ENCODE measurements around the gene CLTCL1.

Gene CLTCL1

DNA sequence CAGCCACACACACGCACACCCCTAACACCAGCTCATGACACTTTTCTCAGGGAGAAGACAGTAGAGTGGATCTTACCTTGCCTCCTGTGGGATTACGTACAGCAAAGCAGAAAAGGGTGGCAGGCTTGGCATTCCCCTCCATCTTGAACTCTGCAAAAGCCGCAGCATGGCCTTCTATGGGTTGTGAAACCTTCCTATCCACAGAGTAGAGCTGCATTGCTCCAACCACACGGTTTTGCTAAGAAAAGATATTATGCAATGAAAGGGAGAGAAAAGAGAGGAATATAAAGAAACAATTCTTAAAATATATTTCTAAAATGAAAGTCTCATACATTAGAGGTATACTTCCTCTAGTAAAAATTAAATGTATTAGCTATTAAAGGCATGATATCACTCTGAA is 48.8 kb downstream of the CLTCL1 start:
- DNase-seq, result no peak

GRCh38 chr22:19241593-19241906 is 50.0 kb downstream of the CLTCL1 start:
- no peak for DNase-seq

DNA sequence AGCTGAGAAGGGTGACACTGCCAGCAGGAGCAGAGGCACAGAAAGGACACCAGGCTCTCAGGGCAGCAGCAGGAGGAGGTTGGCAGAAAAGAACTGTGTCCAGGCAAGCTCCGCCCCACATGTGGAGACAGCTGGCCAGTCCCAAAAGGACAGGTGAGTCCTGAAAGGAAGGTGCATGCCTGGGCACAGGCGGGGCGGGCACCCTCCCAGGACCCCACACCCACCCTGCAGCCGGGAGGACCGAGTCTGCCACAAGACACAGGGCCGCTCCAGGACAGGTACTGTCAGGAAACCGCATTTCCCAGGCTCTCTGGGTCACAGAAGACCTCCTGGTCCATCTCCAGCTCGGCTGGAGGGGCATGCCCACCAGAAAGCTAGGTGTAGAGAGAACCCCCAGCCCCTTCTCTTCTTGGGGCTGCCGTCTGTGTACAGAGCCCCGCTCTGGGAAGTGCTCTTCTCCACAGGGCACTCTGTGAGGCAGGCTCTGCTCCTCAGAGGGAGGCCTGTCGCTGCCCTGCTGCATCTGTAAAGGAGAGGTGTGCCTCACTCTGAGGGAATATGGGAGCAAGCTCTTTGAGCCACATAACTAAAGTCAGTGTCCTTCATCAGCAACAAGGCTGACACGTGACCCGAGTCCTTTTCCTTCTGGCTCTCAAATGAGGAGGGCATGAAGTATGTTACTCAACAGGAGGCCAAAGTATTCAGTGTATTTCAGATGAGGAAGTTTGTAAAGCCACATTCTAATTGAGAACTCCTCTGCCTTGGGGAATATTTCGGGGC is 50.5 kb downstream of the CLTCL1 start:
- no peak for DNase-seq

DNA sequence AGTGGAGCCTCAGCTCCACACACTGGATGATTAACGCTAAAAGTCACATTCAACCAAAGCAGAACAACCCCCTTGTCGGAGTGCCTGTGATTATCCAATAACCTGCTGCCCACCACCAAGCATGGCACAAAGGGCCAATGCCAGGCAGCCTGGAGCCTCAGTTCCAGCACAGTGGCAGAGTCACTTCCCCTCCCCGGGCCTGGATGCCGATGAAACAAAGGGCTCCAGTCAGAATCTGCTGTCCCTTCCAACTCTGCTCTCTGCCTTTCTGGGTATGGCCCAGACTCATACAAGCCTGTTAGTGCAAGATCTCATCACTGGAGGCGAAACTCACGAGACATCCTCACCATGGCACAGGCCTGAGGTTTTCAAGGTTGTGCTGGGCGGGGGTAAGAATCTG is 52.1 kb downstream of the CLTCL1 start:
- DNase-seq, result no peak

GRCh38 chr22:19238900-19239299 is 52.6 kb downstream of the CLTCL1 start:
- DNase-seq, result no peak

GRCh38 chr22:19235874-19236273 is 55.6 kb downstream of the CLTCL1 start:
- no peak for DNase-seq

DNA sequence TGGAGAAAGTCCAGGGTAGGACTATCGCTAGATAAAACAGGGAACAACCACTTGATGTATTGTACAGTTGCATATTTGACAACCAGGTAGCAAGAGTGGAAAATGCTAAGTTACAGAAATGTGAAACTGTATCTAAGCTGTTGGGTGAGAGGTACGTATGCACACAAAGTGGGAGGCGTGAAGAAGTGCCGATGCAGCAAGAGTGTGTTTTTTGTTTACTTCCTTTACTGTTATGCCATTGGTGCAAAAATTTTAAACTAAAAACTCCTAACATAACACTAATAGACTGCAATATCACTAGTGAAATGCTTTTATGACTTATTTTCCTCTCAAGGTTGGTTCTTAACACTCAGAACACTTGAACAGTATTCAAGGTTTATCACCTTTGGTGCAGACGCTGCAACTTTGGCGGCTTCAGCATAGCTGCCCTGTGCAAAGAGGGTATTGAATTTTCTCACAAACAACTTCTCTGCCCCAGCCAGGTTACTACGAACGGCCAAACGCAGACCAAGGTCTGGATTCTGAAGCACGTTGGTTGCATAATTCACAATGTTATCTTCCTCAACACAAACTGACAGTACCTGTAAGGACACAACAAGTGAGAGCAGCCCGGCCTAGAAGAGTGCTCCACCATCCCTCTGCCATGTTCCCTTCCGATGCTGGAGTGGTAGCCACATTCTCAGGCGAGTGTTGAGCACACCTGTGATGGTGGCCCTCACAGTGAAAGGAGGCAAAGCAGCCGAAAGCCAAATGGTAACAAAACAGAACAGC is 57.2 kb downstream of the CLTCL1 start:
- no peak for DNase-seq

- no peak for DNase-seq
Measured at GRCh38 chr22:19233189-19233661, 58.3 kb downstream of the CLTCL1 start.

DNA sequence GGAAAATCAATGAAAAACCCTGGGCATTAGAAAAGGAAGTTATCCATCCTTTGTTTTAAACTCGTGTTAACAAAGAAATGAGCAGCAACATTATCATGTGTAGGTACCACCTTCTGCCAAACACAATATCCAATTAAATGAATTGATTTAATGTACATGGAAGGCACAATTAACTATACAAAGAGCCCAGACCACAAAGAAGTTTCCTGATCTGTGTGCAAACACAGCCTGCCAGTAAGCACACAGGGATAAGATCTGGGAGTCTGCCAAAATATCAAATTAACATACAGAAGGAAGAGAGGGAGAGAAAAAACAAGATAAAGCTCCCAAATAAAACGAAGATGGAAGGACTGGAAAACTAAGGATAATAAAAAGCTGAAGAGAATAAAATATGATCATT is 58.9 kb downstream of the CLTCL1 start:
- no peak for DNase-seq

- DNase-seq, result no peak
Measured at GRCh38 chr22:19231986-19232385, 59.5 kb downstream of the CLTCL1 start.

DNA sequence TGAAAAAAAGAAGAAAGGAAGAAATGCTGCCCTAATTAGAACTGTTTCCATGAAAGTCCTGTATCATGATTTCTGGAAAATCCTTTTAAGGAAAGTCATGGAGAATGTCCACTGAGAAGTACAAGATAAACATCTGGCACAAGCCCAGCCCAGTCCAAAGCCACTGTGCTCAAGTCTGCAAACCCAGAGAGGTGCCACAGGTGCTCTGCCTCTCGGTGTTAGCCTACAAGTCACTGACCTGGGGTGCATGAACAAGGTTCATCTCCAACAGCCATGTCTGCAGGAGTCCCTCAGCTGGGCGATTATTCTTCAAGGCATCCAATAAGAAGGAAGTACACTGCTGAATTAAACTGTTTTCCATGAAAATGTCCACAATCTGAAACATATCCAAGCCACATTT is 61.9 kb downstream of the CLTCL1 start:
- DNase-seq, result no peak

- DNase-seq, result no peak
Measured at GRCh38 chr22:19228179-19228578, 63.3 kb downstream of the CLTCL1 start.

DNA sequence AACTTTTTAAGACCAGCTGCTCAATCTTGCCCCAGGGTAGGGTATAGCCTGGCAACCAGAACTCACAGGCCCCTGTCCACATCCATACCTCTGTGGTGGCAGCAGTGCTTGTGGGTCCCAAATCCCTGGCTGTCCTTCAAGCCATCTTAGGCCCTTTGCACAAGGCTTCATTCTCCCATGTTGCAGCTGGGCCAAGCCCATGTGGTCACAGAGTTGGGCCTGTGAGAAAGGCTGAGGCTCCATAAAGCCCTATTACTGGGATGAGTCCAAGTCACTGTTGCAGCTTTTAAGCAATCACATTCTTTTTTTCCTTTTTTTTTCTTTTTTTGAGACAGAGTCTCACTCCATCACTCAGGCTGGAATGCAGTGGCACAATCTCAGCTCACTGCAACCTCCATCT is 65.1 kb downstream of the CLTCL1 start:
- DNase-seq, result no peak

DNA sequence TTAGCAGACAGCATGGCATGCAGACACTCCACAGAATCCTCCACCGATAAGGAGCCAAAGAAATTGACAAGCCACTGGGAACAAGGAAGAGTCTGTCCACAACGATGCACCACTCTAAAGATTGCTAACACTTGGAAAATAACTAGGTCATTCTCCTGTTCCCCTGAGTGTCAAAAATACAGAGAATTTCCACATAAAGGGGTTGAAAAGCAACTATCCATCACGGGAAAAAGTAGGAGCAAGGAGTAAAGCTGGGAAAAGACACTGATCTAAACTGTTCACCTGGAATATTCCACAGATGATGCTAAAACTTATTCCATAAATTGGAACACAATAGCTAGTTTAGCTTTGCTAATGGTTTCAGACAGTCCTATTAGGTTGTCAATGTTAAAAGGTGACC is 66.0 kb downstream of the CLTCL1 start:
- no peak for DNase-seq

GRCh38 chr22:19224985-19225384 is 66.5 kb downstream of the CLTCL1 start:
- DNase-seq, result no peak

DNA sequence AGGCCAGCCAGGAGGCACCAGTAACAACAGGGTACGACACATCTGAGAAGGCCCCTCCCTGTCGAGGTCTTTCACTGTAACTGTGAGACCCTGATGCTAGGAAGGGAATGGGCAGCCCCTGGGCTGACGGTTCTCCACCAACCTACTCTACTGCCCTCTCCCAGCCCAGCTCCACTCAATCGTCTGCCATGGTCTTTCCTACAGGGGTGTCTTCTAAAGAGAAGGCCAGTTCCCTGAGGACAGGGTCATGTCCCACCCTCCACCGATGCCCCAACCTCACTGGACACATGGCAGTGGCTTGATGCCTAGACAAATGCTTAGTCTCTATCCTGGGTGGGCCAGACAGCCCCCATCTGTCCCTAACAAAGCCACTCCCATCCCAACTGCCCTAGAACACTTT is 67.0 kb downstream of the CLTCL1 start:
- no peak for DNase-seq

DNA sequence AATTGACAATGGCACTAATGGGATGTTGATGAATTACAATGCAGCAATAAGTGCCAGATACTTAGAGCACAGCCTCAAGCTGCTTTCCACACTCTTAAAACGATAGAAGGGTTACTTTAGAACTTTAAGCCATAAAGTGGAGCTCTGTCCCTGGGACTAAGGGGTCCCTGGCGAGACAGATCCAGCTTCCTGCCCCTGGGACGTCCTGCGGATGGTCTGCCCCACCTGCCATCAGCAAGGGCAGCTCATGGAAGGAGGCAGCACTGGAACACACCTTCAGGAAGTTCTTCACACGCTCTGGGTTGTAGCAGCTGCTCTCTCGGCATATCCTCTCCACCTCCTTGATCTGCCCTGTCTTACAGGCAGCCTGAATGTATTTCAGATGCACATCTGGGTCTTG is 67.9 kb downstream of the CLTCL1 start:
- DNase-seq, result no peak

GRCh38 chr22:19223110-19223509 is 68.4 kb downstream of the CLTCL1 start:
- no peak for DNase-seq

DNA sequence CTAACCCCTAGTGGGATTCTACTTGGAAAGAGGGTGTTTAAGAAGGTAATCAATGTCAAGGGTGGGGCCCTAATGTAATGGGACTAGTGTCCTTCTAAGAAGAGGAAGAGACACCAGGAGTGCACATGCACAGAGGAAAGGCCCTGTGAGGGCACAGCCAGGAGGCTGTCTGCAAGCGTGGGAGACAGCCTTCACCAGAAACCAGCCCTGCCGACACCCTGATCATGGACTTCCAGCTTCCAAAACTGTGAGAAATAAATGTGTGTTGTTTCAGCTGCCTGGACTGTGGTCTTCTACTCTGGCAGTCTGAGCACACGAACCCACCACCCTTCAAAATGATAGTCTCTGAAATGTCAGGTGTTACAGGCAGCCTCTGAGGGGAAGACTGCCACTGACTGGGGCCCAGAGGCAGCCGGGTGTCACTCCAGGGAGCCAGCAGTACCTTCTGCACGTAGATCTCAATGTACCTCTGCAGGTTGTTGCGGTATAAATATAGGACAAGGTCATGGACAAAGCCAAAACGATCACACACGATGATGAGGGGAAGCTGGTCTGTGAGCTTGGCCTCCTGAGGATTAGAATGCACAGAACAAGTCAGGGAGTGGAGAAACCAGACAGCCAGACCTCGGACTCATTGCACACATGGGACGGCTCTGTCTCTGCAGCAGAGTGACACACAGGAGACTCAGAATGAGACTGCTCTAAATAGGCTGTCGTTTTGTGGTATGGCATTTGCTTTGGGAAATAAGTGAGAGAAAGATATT is 69.1 kb downstream of the CLTCL1 start:
- no peak for DNase-seq

DNA sequence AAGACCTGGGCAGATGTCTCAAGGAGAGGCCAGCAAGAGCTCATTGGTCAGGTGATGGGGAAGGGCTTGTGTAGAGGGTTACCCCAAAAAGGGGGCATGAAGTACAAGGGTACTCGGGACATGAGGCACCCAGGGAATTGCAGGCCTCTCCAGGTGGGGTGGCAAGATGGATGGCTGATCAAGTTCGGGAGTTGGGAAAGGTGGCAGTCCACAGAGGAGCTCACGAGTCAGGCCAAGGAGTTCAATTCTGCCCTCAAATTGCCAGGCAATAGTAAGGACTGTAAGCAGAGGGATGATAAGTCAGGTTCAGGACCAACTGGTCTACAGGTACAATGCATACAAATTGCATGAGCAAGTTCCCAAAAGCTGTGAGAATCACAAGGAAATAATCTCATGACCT is 70.7 kb downstream of the CLTCL1 start:
- DNase-seq, result no peak

GRCh38 chr22:19218541-19219233 is 72.8 kb downstream of the CLTCL1 start:
- no peak for DNase-seq

DNA sequence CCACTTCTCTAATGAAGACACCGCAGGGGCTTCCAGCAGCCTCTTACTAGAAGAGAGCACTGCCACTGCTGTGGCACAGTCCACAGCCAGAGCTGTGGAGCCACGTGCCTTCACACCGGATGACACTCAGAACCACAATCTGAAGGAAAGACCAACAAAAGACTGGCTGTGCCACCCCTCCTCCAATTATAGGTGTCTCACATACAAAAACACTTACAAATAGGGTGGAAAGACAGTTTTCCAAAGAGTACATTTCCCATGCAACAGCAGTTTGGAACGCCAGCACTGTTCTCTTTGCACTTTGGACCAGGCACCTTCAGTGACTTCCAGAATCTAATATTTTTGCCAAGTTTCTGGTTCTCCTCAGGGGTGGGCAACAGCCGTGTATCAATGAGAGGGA is 74.9 kb downstream of the CLTCL1 start:
- DNase-seq, result no peak

DNA sequence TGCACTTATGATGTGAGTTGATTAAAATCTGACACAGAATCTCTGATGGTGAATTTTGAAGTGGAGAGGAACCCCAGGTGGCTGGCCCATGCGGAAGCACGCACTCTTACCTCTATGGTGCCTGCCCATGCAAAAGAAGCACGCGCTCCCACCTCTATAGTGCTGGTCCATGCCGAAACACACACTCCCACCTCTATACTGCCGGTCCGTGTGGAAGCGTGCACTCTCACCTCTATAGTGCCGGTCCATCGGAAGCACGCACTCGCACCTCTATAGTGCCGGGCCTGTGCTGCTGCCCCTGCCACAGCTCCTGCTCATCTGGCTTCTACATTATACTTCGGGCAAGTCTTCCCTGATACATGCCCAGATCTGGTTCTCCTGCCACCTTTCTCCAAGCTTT is 76.2 kb downstream of the CLTCL1 start:
- no peak for DNase-seq

All from stimulated activated CD4-positive, alpha-beta T cell treated with anti-CD3 and anti-CD28 coated beads, Interleukin-15, amount 100 ng/mL, for 24 hours (primary cell).